HCT116 (cell line): ENCODE measurements around the gene KRT2. TPM values are rescaled to one million over a fixed set of nuclear protein-coding genes. Genes with fewer than 3 reads are reported as not detected.

Experiments
- ATAC-seq: fragments of 200-7000 bp; cut with Tn5 transposase; 2 replicates; pipeline ENCODE4 v1.9.1; 2020; ENCODE audit warnings: mild to moderate bottlenecking, moderate library complexity
- BruUV-seq: library from RNA; stranded (reverse); fragments of 400-500 nt; replicated peaks from 2 replicates; lab custom pipeline; 2021; lab: Mats Ljungman, UMichigan
- CTCF ChIA-PET: fragments of 300-600 bp; sonication (Branson Sonifier 250); formaldehyde crosslinking; loops from one replicate; lab custom pipeline; 2021; ENCODE audit warnings: antibody characterized with exemption; lab: Charles Lee
- POLR2A ChIA-PET: fragments of 300-600, 350-600 bp; sonication (Branson Sonifier 250); formaldehyde crosslinking; loops from one replicate; lab custom pipeline; 2021; ENCODE audit warnings: antibody characterized with exemption; lab: Charles Lee
- RAD21 ChIA-PET, 2 experiments: fragments of 300-600 bp; sonication (Branson Sonifier 250); formaldehyde crosslinking; loops; one replicate each; lab custom pipeline; 2023; ENCODE audit warnings: low total read pairs in 2 of 2; ENCODE audit not compliant: uncharacterized antibody in 2 of 2, unreplicated experiment in 2 of 2, low non-redundant PET in 1 of 2; lab: Charles Lee
- DNase-seq: peaks from one replicate; pipeline ENCODE4 v3.0.0-alpha.2; 2010; ENCODE audit warnings: low read depth, low spot score
- H2AFZ ChIP-seq: fragments of 200-600 bp; shearing (Covaris generic), sonication (generic); 2 replicates; pipeline ENCODE4 v1.6.1; 2017; ENCODE audit warnings: low read depth, mixed run types, mixed read lengths, antibody characterized with exemption, low read length; ENCODE audit not compliant: poor library complexity, severe bottlenecking
- H3K27ac ChIP-seq: 2 replicates; pipeline ENCODE4 v1.5.1; 2012; ENCODE audit warnings: low read depth, low read length
- H3K27me3 ChIP-seq: fragments of 200-600 bp; sonication (generic); 2 replicates; pipeline ENCODE4 v1.6.1; 2016; ENCODE audit warnings: mixed run types, low read length, mixed read lengths; ENCODE audit not compliant: insufficient read depth
- H3K36me3 ChIP-seq, 2 experiments: fragments of 200-500 bp in 1 of 2; fragments of 200-600 bp in 1 of 2; sonication (Bioruptor generic) in 1 of 2; sonication (generic) in 1 of 2; 2 replicates each; pipeline versions ENCODE4 v1.5.1 to v1.6.1; 2014 to 2016; ENCODE audit warnings: low read length in 2 of 2, inconsistent platforms in 1 of 2, mixed read lengths in 1 of 2, mixed run types in 1 of 2; ENCODE audit not compliant: insufficient read depth in 2 of 2, control insufficient read depth in 1 of 2
- H3K4me1 ChIP-seq, 2 experiments: fragments of 200-600 bp in 1 of 2; sonication (generic) in 1 of 2; 2 replicates each; pipeline versions ENCODE4 v1.5.1 to v1.6.1; 2012 to 2017; ENCODE audit warnings: low read length in 2 of 2, inconsistent platforms in 1 of 2, mild to moderate bottlenecking in 1 of 2, mixed read lengths in 1 of 2, mixed run types in 1 of 2, moderate library complexity in 1 of 2; ENCODE audit not compliant: insufficient read depth in 2 of 2, control insufficient read depth in 1 of 2
- H3K4me2 ChIP-seq: fragments of 200-600 bp; sonication (generic); 2 replicates; pipeline ENCODE4 v1.6.1; 2017; ENCODE audit warnings: mixed run types, low read length, mixed read lengths
- H3K4me3 ChIP-seq, 2 experiments: fragments of 200-600 bp in 1 of 2; sonication (generic) in 1 of 2; replicated peaks in 1 of 2; 2 replicates each; pipeline ENCODE4 v1.5.1; 2011 to 2016; ENCODE audit warnings: low read length in 2 of 2, control low read depth in 1 of 2, low read depth in 1 of 2, mild to moderate bottlenecking in 1 of 2, mixed read lengths in 1 of 2, mixed run types in 1 of 2
- H3K79me2 ChIP-seq: fragments of 200-600 bp; sonication (generic); 2 replicates; pipeline ENCODE4 v1.6.1; 2017; ENCODE audit warnings: mild to moderate bottlenecking, mixed run types, low read length, moderate library complexity, mixed read lengths; ENCODE audit not compliant: insufficient read depth
- H3K9ac ChIP-seq: fragments of 200-600 bp; sonication (generic); 2 replicates; pipeline ENCODE4 v1.6.1; 2016; ENCODE audit warnings: low read length, mixed read lengths
- H3K9me2 ChIP-seq: fragments of 200-600 bp; sonication (generic), shearing (Covaris generic); 2 replicates; pipeline ENCODE4 v1.6.1; 2017; ENCODE audit warnings: mixed run types, mild to moderate bottlenecking, moderate library complexity; ENCODE audit not compliant: insufficient read depth
- H3K9me3 ChIP-seq, 2 experiments: fragments of 200-500 bp in 1 of 2; fragments of 200-600 bp in 1 of 2; sonication (Bioruptor generic) in 1 of 2; sonication (generic) in 1 of 2; 2 replicates each; pipeline ENCODE4 v1.6.1; 2014 to 2017; ENCODE audit warnings: low read length in 2 of 2, mixed read lengths in 2 of 2, inconsistent platforms in 1 of 2, low read depth in 1 of 2, mild to moderate bottlenecking in 1 of 2, mixed run types in 1 of 2, moderate library complexity in 1 of 2; ENCODE audit not compliant: control insufficient read depth in 1 of 2, insufficient read depth in 1 of 2
- H4K20me1 ChIP-seq: fragments of 200-600 bp; sonication (generic), shearing (Covaris generic); 2 replicates; pipeline ENCODE4 v1.6.1; 2017; ENCODE audit warnings: mixed run types, mild to moderate bottlenecking, moderate library complexity; ENCODE audit not compliant: insufficient read depth
- ATF3 ChIP-seq: IDR thresholded peaks from 2 replicates; pipeline ENCODE4 v1.6.1; 2012
- CBX3 ChIP-seq: IDR thresholded peaks from 2 replicates; pipeline ENCODE4 v1.6.1; 2012; ENCODE audit warnings: low read depth
- CEBPB ChIP-seq: IDR thresholded peaks from 2 replicates; pipeline ENCODE4 v1.6.1; 2012; ENCODE audit warnings: low read depth
- CTCF ChIP-seq, 3 experiments: fragments of 200-600 bp in 1 of 3; sonication (generic) in 1 of 3; IDR thresholded peaks in 2 of 3; conservative IDR thresholded peaks in 1 of 3; 2 replicates each; pipeline ENCODE4 v1.5.1; 2012 to 2017; ENCODE audit warnings: low read depth in 2 of 3, low read length in 2 of 3, antibody characterized with exemption in 1 of 3, borderline replicate concordance in 1 of 3, control low read depth in 1 of 3, mild to moderate bottlenecking in 1 of 3, mixed read lengths in 1 of 3, mixed run types in 1 of 3, moderate library complexity in 1 of 3; ENCODE audit not compliant: insufficient read depth in 1 of 3
- EGR1 ChIP-seq: IDR thresholded peaks from 2 replicates; pipeline ENCODE4 v1.6.1; 2012; ENCODE audit warnings: low read depth
- ELF1 ChIP-seq: IDR thresholded peaks from 2 replicates; pipeline ENCODE4 v1.6.1; 2012; ENCODE audit warnings: low read depth, borderline replicate concordance
- EZH2 ChIP-seq: fragments of 200-600 bp; sonication (generic); IDR thresholded peaks from 2 replicates; pipeline ENCODE4 v1.6.1; 2017; ENCODE audit warnings: antibody characterized with exemption, mixed run types
- EZH2phosphoT487 ChIP-seq: fragments of 200-600 bp; IDR thresholded peaks from 2 replicates; pipeline ENCODE4 v1.6.1; 2018; ENCODE audit warnings: antibody characterized with exemption, borderline replicate concordance
- FOSL1 ChIP-seq: IDR thresholded peaks from 2 replicates; pipeline ENCODE4 v1.6.1; 2012; ENCODE audit warnings: low read depth
- JUND ChIP-seq: IDR thresholded peaks from 2 replicates; pipeline ENCODE4 v1.6.1; 2012
- MAX ChIP-seq: IDR thresholded peaks from 2 replicates; pipeline ENCODE4 v1.6.1; 2012
- RAD21 ChIP-seq: IDR thresholded peaks from 2 replicates; pipeline ENCODE4 v1.6.1; 2012; ENCODE audit warnings: low read depth, mild to moderate bottlenecking
- SIN3A ChIP-seq: IDR thresholded peaks from 2 replicates; pipeline ENCODE4 v1.6.1; 2012; ENCODE audit warnings: low read depth
- SP1 ChIP-seq: IDR thresholded peaks from 2 replicates; pipeline ENCODE4 v1.6.1; 2012; ENCODE audit warnings: low read depth
- SRF ChIP-seq: IDR thresholded peaks from 2 replicates; pipeline ENCODE4 v1.6.1; 2012; ENCODE audit warnings: low read depth
- TCF7L2 ChIP-seq: IDR thresholded peaks from 2 replicates; pipeline ENCODE4 v1.7.0; 2011; ENCODE audit warnings: borderline replicate concordance, inconsistent platforms; ENCODE audit not compliant: insufficient read depth, insufficient read length; ENCODE audit errors: extremely low read depth
- YY1 ChIP-seq: IDR thresholded peaks from 2 replicates; pipeline ENCODE4 v1.6.1; 2011; ENCODE audit warnings: low read length, low read depth, moderate library complexity, mild to moderate bottlenecking; ENCODE audit not compliant: insufficient replicate concordance; ENCODE audit errors: extremely low read depth
- ZBTB33 ChIP-seq: IDR thresholded peaks from 2 replicates; pipeline ENCODE4 v1.6.1; 2011; ENCODE audit warnings: mild to moderate bottlenecking, low read length, moderate library complexity; ENCODE audit not compliant: insufficient replicate concordance; ENCODE audit errors: extremely low read depth
- ZFX ChIP-seq: fragments of 450-650 bp; IDR thresholded peaks from 2 replicates; pipeline ENCODE4 v1.6.1; 2017
- ZNF274 ChIP-seq: fragments of 200-500 bp; sonication (Bioruptor generic); IDR thresholded peaks from 2 replicates; pipeline ENCODE4 v1.6.1; 2014; ENCODE audit warnings: mild to moderate bottlenecking, low read depth, low read length, inconsistent platforms
- intact Hi-C: fragments of 100-400 bp; cut with micrococcal nuclease; formaldehyde crosslinking; loops from 2 replicates; pipeline ENCODE4 v1.10.0; 2022
- total RNA-seq: library from RNA; stranded (reverse); gene quantifications from one replicate; pipeline ENCODE4 v1.2.1, GENCODE V29; 2021; ENCODE audit not compliant: unreplicated experiment

Gene KRT2
- total RNA-seq, 1 experiment from 2014 or later = not detected

- RAD21 ChIA-PET = no interaction called here
- H2AFZ ChIP-seq = no peak overlapping the region
- TF ChIP-seq YY1 (no peak), CBX3 (no peak), ATF3 (no peak), ZBTB33 (no peak), RAD21 (no peak), FOSL1 (no peak), TCF7L2 (no peak), SP1 (no peak), CEBPB (no peak), EZH2phosphoT487 (no peak), JUND (no peak), SIN3A (no peak), ELF1 (no peak), EGR1 (no peak), ZNF274 (no peak), MAX (no peak), EZH2 (no peak), SRF (no peak), CTCF (IDR thresholded peaks at IDR 0.05 in 2 of 3, conservative IDR thresholded peaks at IDR 0.05 in 1 of 3; ENCODE audit: borderline replicate concordance in 1 of 3, insufficient read depth in 1 of 3, low read depth in 2 of 3, low read length in 2 of 3) (no peak), ZFX (no peak)
Measured at GRCh38 chr12:52627395-52628110, 24.5 kb downstream of the KRT2 start.

More at GRCh38 chr12:52627395-52628110, 24.5 kb downstream of the KRT2 start:
- no TSS peak for BruUV-seq
- intact Hi-C loops = no loop called here
- H3K4me1 ChIP-seq = no peaks in the 10 kb centered on the region
- no peak for ATAC-seq
- no peak for DNase-seq
- CTCF ChIA-PET = no interaction called here
- H3K27ac ChIP-seq = no peak overlapping the region
- H3K27me3 ChIP-seq = no peaks in the 10 kb centered on the region
- no peaks in the 10 kb centered on the region; a peak in 1 of 4 replicates for H3K9me3 ChIP-seq
- no peak overlapping the region for H3K4me2 ChIP-seq
- H4K20me1 ChIP-seq = no peaks in the 10 kb centered on the region
- H3K4me3 ChIP-seq = no peak overlapping the region
- POLR2A ChIA-PET = no interaction called here
- no peaks in the 10 kb centered on the region for H3K79me2 ChIP-seq
- H3K36me3 ChIP-seq = no peaks in the 10 kb centered on the region
- no peak overlapping the region for H3K9ac ChIP-seq
- no peaks in the 10 kb centered on the region for H3K9me2 ChIP-seq
